AG10803 (cell line): ENCODE data around the gene TNNI3.

Experiments used
- DNase-seq: peaks from one replicate; pipeline ENCODE4 v3.0.0; 2010; ENCODE audit warnings: low read depth
- H3K4me3 ChIP-seq: 2 replicates; pipeline ENCODE4 v1.5.1; 2011; ENCODE audit warnings: mild to moderate bottlenecking, low read length, control low read depth
- TF ChIP-seq, protein P1 (sequence below): conservative IDR thresholded peaks from 2 replicates; pipeline ENCODE4 v1.5.1; 2011; ENCODE audit warnings: mild to moderate bottlenecking, low read length, control low read depth, inconsistent platforms

Gene TNNI3

GRCh38 chr19:55178781-55179599, 21.5 kb upstream of the TNNI3 start:
- peak overlapping the region; percentile 47 for H3K4me3 ChIP-seq
- peak; percentile 71 for DNase-seq
- TF ChIP-seq, protein P1, sequence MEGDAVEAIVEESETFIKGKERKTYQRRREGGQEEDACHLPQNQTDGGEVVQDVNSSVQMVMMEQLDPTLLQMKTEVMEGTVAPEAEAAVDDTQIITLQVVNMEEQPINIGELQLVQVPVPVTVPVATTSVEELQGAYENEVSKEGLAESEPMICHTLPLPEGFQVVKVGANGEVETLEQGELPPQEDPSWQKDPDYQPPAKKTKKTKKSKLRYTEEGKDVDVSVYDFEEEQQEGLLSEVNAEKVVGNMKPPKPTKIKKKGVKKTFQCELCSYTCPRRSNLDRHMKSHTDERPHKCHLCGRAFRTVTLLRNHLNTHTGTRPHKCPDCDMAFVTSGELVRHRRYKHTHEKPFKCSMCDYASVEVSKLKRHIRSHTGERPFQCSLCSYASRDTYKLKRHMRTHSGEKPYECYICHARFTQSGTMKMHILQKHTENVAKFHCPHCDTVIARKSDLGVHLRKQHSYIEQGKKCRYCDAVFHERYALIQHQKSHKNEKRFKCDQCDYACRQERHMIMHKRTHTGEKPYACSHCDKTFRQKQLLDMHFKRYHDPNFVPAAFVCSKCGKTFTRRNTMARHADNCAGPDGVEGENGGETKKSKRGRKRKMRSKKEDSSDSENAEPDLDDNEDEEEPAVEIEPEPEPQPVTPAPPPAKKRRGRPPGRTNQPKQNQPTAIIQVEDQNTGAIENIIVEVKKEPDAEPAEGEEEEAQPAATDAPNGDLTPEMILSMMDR: no peak

DNA sequence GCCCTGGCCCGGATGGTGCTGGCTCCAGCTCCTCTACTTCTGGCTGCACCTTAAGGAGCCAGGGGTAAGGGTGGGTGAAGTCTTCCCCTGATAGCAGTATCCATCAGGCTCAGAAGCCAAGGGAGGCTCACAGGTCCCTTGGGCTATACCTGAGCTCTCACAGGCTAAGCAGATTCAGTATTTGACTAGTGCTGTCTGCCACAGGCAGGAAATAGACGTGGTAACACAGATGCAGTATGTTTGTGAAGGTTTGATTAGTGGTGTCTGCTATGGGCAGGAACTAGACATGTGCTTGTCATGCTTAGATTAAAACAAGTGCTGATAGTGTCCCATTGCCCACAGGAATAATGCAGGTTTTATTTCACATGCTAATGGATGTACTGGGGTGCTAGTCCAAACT, 18.5 kb upstream of the TNNI3 start:
- DNase-seq: no peak
- no peak overlapping the region for H3K4me3 ChIP-seq
- TF ChIP-seq, protein P1: no peak

GRCh38 chr19:55175117-55175867, 17.8 kb upstream of the TNNI3 start:
- TF ChIP-seq, protein P1: no peak
- H3K4me3 ChIP-seq: no peak overlapping the region
- DNase-seq: no peak

DNA sequence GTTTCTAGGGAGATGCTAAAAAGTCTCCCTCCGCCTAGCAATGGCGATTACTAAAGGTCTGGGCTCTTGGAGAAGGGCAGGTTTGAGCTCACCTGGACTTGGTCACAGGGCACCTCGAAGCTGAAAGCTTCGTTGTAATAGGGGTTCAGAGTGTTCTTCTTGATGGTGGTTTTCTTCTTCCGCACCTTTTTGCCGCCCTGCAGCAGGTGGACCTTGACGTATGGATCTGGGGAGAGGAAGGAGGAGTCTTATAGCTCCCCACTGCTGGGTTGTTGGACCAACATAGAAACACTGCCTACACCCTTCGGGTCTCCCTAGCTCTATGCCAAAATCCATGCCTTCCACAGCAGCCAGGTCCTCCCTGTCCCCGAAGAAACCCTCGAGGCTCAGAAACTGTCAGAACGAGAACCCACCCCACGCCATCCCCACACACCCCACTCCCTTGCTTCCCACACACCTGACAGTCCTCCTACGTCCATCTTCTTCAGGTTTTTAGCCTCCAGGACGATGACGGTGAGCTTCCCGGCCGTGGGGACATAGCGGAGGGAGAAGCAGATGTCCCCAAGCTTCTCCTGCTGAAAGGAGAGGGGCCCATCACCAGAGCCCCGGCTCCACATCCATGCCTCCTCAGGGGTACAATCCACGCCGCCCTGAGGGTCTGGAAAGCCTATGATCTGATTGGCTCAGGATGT, 17.0 kb upstream of the TNNI3 start:
- H3K4me3 ChIP-seq: no peak overlapping the region
- no peak for DNase-seq
- TF ChIP-seq, protein P1: no peak

DNA sequence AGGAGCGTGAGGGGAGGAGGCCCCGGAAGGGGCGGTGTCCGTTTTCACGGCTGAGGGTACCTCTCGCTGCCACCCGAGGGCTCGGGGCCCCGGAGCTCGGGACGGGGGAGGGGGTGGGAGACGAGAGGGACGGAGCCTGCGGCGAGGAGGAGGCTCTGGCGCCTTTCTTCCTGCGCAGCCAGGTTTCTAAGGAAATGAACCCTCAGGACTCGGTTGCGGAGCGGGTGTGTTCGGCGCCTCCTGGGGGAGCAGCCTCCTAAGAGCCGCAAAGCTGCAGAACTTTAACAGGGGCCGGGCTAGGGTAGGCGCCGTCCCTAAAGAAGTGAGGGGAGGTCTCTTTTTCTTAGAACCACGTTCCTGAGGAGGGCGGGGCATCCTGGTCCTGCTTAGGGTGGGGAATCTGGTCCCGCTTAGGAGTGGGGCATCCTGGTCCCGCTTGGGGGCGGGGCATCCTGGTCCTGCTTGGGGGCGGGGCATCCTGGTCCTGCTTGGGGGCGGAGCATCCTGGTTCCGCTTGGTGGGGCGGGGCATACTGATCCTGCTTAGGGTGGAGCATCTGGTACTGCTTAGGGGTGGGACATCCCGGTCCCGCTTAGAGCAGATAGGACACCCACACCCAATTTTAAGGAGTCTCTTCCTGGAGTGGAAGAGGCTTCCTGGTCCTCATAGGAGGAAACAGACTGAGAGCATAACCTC, 16.3 kb upstream of the TNNI3 start:
- TF ChIP-seq, protein P1: peak; percentile 20
- peak; percentile 73 for DNase-seq
- H3K4me3 ChIP-seq: peak overlapping the region; percentile 67

GRCh38 chr19:55173186-55173713, 15.7 kb upstream of the TNNI3 start:
- DNase-seq: no peak
- TF ChIP-seq, protein P1: no peak
- H3K4me3 ChIP-seq: peak overlapping the region; percentile 67
